Smooth muscle cell (in vitro differentiated cells): ENCODE measurements around the gene CACNA2D3. TPM values are rescaled to one million over a fixed set of nuclear protein-coding genes. Genes with fewer than 3 reads are reported as not detected.
A peak's percentile ranks its signal among the peaks of the same experiment; 100 is the strongest.

Source experiments
- DNase-seq: peaks from one replicate; lab custom pipeline; 2025; ENCODE audit not compliant: unreplicated experiment; lab: John Stamatoyannopoulos, UW
- H2AFZ ChIP-seq: fragments of 200-600 bp; sonication (generic); 2 replicates; pipeline ENCODE4 v1.6.0; 2016; ENCODE audit warnings: antibody characterized with exemption, low read depth, mild to moderate bottlenecking
- H3F3A ChIP-seq: fragments of 200-600 bp; sonication (generic); 2 replicates; pipeline ENCODE4 v1.6.0; 2017; ENCODE audit warnings: antibody characterized with exemption, low read depth
- H3K27ac ChIP-seq: fragments of 200-600 bp; sonication (generic); 2 replicates; pipeline ENCODE4 v1.5.1; 2016; ENCODE audit warnings: low read depth, mild to moderate bottlenecking
- H3K27me3 ChIP-seq: fragments of 200-600 bp; sonication (generic); 2 replicates; pipeline ENCODE4 v1.6.1; 2016; ENCODE audit warnings: low read depth, mild to moderate bottlenecking
- H3K36me3 ChIP-seq: fragments of 200-600 bp; sonication (generic); 2 replicates; pipeline ENCODE4 v1.5.1; 2016; ENCODE audit warnings: low read depth
- H3K4me1 ChIP-seq: fragments of 200-600 bp; sonication (generic); 2 replicates; pipeline ENCODE4 v1.5.1; 2016; ENCODE audit warnings: low read depth
- H3K4me2 ChIP-seq: fragments of 200-600 bp; sonication (generic); 2 replicates; pipeline ENCODE4 v1.6.0; 2016; ENCODE audit warnings: mild to moderate bottlenecking
- H3K4me3 ChIP-seq: fragments of 200-600 bp; sonication (generic); 2 replicates; pipeline ENCODE4 v1.5.1; 2016; ENCODE audit warnings: mild to moderate bottlenecking
- H3K79me2 ChIP-seq: fragments of 200-600 bp; sonication (generic); 2 replicates; pipeline ENCODE4 v1.6.0; 2016; ENCODE audit warnings: low read depth, mild to moderate bottlenecking
- H3K9ac ChIP-seq: fragments of 200-600 bp; sonication (generic); 2 replicates; pipeline ENCODE4 v1.6.0; 2016; ENCODE audit warnings: low read depth
- H3K9me3 ChIP-seq: fragments of 200-600 bp; sonication (generic); replicated peaks from 2 replicates; pipeline ENCODE4 v1.5.1; 2016; ENCODE audit warnings: low read depth
- H4K20me1 ChIP-seq: fragments of 200-600 bp; sonication (generic); 2 replicates; pipeline ENCODE4 v1.6.0; 2016; ENCODE audit warnings: low read depth
- CTCF ChIP-seq: fragments of 200-600 bp; sonication (generic); IDR thresholded peaks from 2 replicates; pipeline ENCODE4 v1.5.1; 2017; ENCODE audit warnings: borderline replicate concordance, mild to moderate bottlenecking, antibody characterized with exemption; ENCODE audit not compliant: insufficient read depth, poor library complexity, severe bottlenecking
- WGBS: methylation state at CpG from one replicate; pipeline ENCODE4 v1.1.7; 2016; ENCODE audit warnings: low lambda C conversion rate; 5-methylcytosine and 5-hydroxymethylcytosine counted together
- polyA plus RNA-seq: library from polyadenylated mRNA; unstranded; fragments of >200 nt; fragmentation: Nextera tagmentation; extraction: Ambion mirVana; gene quantifications from 2 replicates; pipeline ENCODE4 v1.2.1, GENCODE V29; 2016
- total RNA-seq: library from RNA; depleted of rRNA; stranded (reverse); fragments of >200 nt; gene quantifications from 2 replicates; pipeline ENCODE4 v1.2.3, GENCODE V29; 2014

Gene CACNA2D3
- total and polyA plus RNA-seq, 2 experiments from 2014 or later = 0.15 to 0.90 TPM

- H3K9me3 ChIP-seq = no peaks in the 10 kb centered on the region
- H3K9ac ChIP-seq = no peak overlapping the region
- no peaks in the 10 kb centered on the region for H3K79me2 ChIP-seq
- no peak for TF ChIP-seq CTCF
- H3K4me3 ChIP-seq = no peak overlapping the region
- H3K4me1 ChIP-seq = no peaks in the 10 kb centered on the region
- no peak overlapping the region for H2AFZ ChIP-seq
- no peaks in the 10 kb centered on the region for H4K20me1 ChIP-seq
- no peak overlapping the region for H3K27ac ChIP-seq
- no peaks in the 10 kb centered on the region for H3F3A ChIP-seq
- WGBS = 68% methylated on average over 2 of the region's 2 CpGs
- H3K36me3 ChIP-seq = no peaks in the 10 kb centered on the region
- no peak overlapping the region for H3K4me2 ChIP-seq
- peaks cover 11% of the 10 kb centered on the region for H3K27me3 ChIP-seq
- no peak for DNase-seq
These were observed 397.1 kb downstream of the CACNA2D3 start for GRCh38 chr3:54519493-54519892.

- Histone ChIP-seq H3K4me3 (no peak overlapping the region), H3K36me3 (no peaks in the 10 kb centered on the region), H3K4me2 (no peak overlapping the region), H4K20me1 (no peaks in the 10 kb centered on the region), H3K79me2 (no peaks in the 10 kb centered on the region), H2AFZ (no peak overlapping the region), H3K4me1 (no peaks in the 10 kb centered on the region), H3K27me3 (peaks cover 11% of the 10 kb centered on the region), H3K9me3 (peaks cover under 1% of the 10 kb centered on the region), H3K27ac (no peak overlapping the region), H3K9ac (no peak overlapping the region), H3F3A (no peaks in the 10 kb centered on the region)
- no peak for DNase-seq
- no peak for TF ChIP-seq CTCF
- WGBS = 89% methylated on average over 2 of the region's 2 CpGs
These were observed 397.7 kb downstream of the CACNA2D3 start for GRCh38 chr3:54520060-54520459.

DNA sequence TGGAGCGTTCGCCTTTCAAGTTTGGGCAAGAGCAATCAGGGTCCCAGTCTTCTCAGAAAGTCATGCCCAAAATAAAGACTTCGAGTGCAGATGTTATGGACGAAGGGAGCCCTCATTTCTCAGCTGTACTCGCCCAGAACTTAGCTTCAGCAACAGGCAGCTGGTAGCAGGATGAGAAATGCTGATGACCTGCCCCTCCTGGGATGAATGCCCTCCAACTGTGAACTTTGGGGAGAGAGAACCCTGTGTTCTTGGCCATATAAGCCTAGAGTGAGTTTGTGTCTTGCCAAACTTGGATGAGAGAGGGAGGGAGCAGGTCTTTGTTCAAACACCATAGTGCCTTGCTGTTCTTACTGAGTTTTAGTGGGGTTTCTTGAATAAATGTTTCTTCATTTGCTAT, 405.2 kb downstream of the CACNA2D3 start:
- Histone ChIP-seq H4K20me1 (no peaks in the 10 kb centered on the region), H2AFZ (no peak overlapping the region), H3K4me1 (peaks cover 3% of the 10 kb centered on the region), H3K79me2 (no peaks in the 10 kb centered on the region), H3K27me3 (peaks cover 10% of the 10 kb centered on the region), H3K9ac (no peak overlapping the region), H3K27ac (no peak overlapping the region), H3K36me3 (no peaks in the 10 kb centered on the region), H3K4me2 (peak overlapping the region; percentile 70), H3K9me3 (peaks cover 3% of the 10 kb centered on the region), H3K4me3 (no peak overlapping the region), H3F3A (peaks cover 4% of the 10 kb centered on the region)
- TF ChIP-seq CTCF = no peak
- DNase-seq = no peak
- WGBS = 94% methylated on average over 5 of the region's 5 CpGs

DNA sequence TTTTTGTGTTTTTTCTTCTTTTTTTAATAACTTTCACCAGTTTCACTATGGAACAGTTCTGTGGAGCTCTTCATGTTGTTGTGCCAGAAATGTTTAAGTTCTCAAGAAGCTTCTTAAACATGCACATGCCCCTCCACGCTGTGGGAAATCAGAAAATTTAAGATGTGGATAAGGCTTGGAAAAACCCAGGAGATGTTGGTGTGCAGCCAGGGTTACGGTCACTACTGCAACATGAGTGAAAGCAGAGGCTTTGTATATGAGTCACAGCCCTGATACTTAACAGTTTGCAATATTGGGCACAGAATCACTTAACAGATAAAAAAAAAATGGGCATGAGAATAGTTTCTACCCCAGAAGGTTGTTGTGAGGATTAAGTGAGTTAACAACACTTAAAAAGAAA, 405.6 kb downstream of the CACNA2D3 start:
- H4K20me1 ChIP-seq = no peaks in the 10 kb centered on the region
- 14% methylated on average over 2 of the region's 2 CpGs for WGBS
- no peak overlapping the region for H2AFZ ChIP-seq
- H3K4me3 ChIP-seq = no peak overlapping the region
- no peak overlapping the region for H3K27ac ChIP-seq
- DNase-seq = no peak
- no peak overlapping the region for H3K9ac ChIP-seq
- H3K27me3 ChIP-seq = peaks cover 11% of the 10 kb centered on the region
- no peaks in the 10 kb centered on the region for H3K36me3 ChIP-seq
- peaks cover 3% of the 10 kb centered on the region for H3K4me1 ChIP-seq
- H3K9me3 ChIP-seq = peaks cover 3% of the 10 kb centered on the region
- H3K4me2 ChIP-seq = peak overlapping the region; percentile 70
- H3K79me2 ChIP-seq = no peaks in the 10 kb centered on the region
- peaks cover 4% of the 10 kb centered on the region for H3F3A ChIP-seq
- TF ChIP-seq CTCF = no peak
